Ecto neural progenitor cell (in vitro differentiated cells): ENCODE results near the gene MUTYH.
"Not testable (repeated sequence)": the region's sequence is repeated elsewhere in the genome, so short reads cannot be mapped to it uniquely, and the experiment has no call there.

Experiments used
- DNase-seq: peaks from one replicate; pipeline ENCODE4 v3.0.0-alpha.2; 2018; ENCODE audit warnings: low spot score

The MUTYH gene

GRCh38 chr1:45339789-45340558 is at the start of gene MUTYH, which contains the start of gene TOE1:
Gene MUTYH, minus strand, starts transcription at chr1:45340440. Its CDS starts 5,935 bp downstream, at chr1:45334505.
Gene TOE1, plus strand, starts transcription at chr1:45340170. Its CDS starts 83 bp downstream, at chr1:45340253.
- peak; percentile 97 for DNase-seq

GRCh38 chr1:45386219-45386618 is 46.0 kb upstream of the MUTYH start:
- DNase-seq = no peak

GRCh38 chr1:45385302-45385701 is 45.1 kb upstream of the MUTYH start:
- DNase-seq = no peak

GRCh38 chr1:45384213-45384612 is 44.0 kb upstream of the MUTYH start:
- not testable (repeated sequence) for DNase-seq

GRCh38 chr1:45383191-45383590 is 43.0 kb upstream of the MUTYH start:
- DNase-seq = no peak

- DNase-seq = no peak
These were observed 41.0 kb upstream of the MUTYH start for GRCh38 chr1:45381243-45381642.

GRCh38 chr1:45380730-45381129 is 40.5 kb upstream of the MUTYH start:
- no peak for DNase-seq

GRCh38 chr1:45380125-45380524 is 39.9 kb upstream of the MUTYH start:
- DNase-seq = no peak

GRCh38 chr1:45379524-45379923 is 39.3 kb upstream of the MUTYH start:
- no peak for DNase-seq

- no peak for DNase-seq
These were observed 37.9 kb upstream of the MUTYH start for GRCh38 chr1:45378184-45378583.

- DNase-seq = no peak
These were observed 35.2 kb upstream of the MUTYH start for GRCh38 chr1:45375104-45376090.

GRCh38 chr1:45373573-45373972 is 33.3 kb upstream of the MUTYH start:
- no peak for DNase-seq

- DNase-seq = no peak
These were observed 30.3 kb upstream of the MUTYH start for GRCh38 chr1:45370575-45370974.

- no peak for DNase-seq
These were observed 24.8 kb upstream of the MUTYH start for GRCh38 chr1:45365051-45365450.

GRCh38 chr1:45364294-45364693 is 24.1 kb upstream of the MUTYH start:
- DNase-seq = no peak

GRCh38 chr1:45360981-45361380 is 20.7 kb upstream of the MUTYH start:
- not testable (repeated sequence) for DNase-seq

- no peak for DNase-seq
These were observed 19.8 kb upstream of the MUTYH start for GRCh38 chr1:45359882-45360513.

- no peak for DNase-seq
These were observed 15.9 kb upstream of the MUTYH start for GRCh38 chr1:45356186-45356585.

- DNase-seq = no peak
These were observed 15.4 kb upstream of the MUTYH start for GRCh38 chr1:45355683-45356082.

GRCh38 chr1:45354838-45355237 is 14.6 kb upstream of the MUTYH start:
- DNase-seq = no peak

GRCh38 chr1:45353685-45354084 is 13.4 kb upstream of the MUTYH start:
- no peak for DNase-seq

- no peak for DNase-seq
These were observed 11.3 kb upstream of the MUTYH start for GRCh38 chr1:45351508-45351907.
